Skeletal muscle satellite cell (primary cell): ENCODE measurements around the gene DPYD.

Experiments used
- H3K27me3 ChIP-seq: 2 replicates; pipeline ENCODE4 v1.7.0; 2013; ENCODE audit warnings: low read length; ENCODE audit not compliant: control insufficient read depth, insufficient read depth
- H3K36me3 ChIP-seq: 2 replicates; pipeline ENCODE4 v1.7.0; 2013; ENCODE audit warnings: mild to moderate bottlenecking, control low read depth, low read length; ENCODE audit not compliant: insufficient read depth
- H3K4me1 ChIP-seq: 2 replicates; pipeline ENCODE4 v1.7.0; 2013; ENCODE audit warnings: low read length; ENCODE audit not compliant: control insufficient read depth, insufficient read depth
- H3K4me2 ChIP-seq: 2 replicates; pipeline ENCODE4 v1.7.0; 2013; ENCODE audit warnings: mild to moderate bottlenecking, low read length
- H3K4me3 ChIP-seq: 2 replicates; pipeline ENCODE4 v1.7.0; 2013; ENCODE audit warnings: low read length
- H3K9ac ChIP-seq: 2 replicates; pipeline ENCODE4 v1.7.0; 2013; ENCODE audit warnings: mild to moderate bottlenecking, low read depth, low read length, moderate library complexity
- H3K9me3 ChIP-seq: replicated peaks from 2 replicates; pipeline ENCODE4 v1.7.0; 2013; ENCODE audit warnings: mild to moderate bottlenecking, control low read depth, low read length

DPYD gene

DNA sequence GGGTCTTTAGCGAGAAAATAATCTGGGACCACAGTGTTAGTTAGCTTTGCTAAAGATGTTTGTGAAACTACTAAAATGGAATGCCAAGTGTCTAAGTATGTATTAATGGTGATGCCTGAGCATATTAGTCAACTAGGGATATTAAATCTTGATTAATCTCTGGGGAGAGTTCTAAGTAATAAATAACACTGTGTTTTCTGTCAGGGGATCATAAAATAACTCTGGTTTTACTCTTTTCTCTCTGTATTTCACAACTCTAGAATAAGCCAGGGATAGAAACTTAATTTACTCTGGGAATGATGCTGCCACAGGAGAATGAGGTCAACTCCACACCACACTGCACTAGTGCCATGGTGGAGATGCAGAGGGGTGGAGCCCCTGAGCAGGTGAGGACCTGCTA is 800.0 kb downstream of the DPYD start:
- no peaks in the 10 kb centered on the region for H3K27me3 ChIP-seq
- no peaks in the 10 kb centered on the region for H3K4me1 ChIP-seq
- H3K9ac ChIP-seq = no peak overlapping the region
- no peaks in the 10 kb centered on the region for H3K36me3 ChIP-seq
- no peaks in the 10 kb centered on the region for H3K9me3 ChIP-seq
- H3K4me3 ChIP-seq = no peak overlapping the region
- no peak overlapping the region for H3K4me2 ChIP-seq

DNA sequence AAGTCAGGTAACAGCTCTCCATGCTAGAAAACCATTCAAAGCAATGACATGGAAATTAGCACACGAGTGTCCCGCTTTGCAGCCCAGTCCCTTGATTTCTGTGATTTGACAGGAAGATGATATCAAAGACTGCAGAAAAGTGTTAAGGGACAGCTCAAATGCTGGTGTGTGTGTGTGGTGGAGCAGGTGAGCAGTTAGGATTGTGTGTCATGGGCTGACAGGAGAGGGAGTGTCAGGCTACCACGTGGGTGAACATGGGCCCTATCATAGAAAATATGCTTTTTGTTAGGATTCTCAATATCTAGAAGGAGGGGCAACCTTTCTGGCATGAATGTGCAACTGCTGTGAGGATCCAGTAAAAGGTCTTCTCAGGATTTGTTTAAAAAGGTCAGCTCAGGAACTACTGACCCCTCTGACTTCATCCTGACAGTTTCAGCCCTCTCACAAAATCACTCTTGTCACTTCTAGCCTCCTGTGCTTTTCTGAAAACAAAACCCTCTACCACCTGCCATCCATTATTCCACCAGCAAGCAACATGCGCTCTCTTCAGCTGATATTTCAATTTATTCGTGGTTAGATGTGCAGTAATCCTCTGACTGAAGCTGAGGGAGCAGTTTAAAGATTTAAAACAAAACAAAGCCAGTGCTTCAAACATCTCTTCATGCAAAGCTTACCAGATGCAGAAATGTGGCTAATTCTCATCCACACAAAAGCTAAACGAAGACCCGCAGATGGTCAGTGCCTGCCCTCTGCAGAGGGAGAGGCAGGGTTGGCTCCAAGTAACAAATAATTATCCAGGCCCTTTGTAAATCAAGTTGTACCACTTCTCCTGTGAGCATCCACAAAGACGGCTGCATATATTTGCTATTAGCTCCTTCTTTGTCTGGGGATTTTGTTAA is 801.3 kb downstream of the DPYD start:
- H3K4me2 ChIP-seq = no peak overlapping the region
- H3K9me3 ChIP-seq = no peaks in the 10 kb centered on the region
- H3K36me3 ChIP-seq = no peaks in the 10 kb centered on the region
- no peaks in the 10 kb centered on the region for H3K27me3 ChIP-seq
- H3K9ac ChIP-seq = no peak overlapping the region
- H3K4me1 ChIP-seq = no peaks in the 10 kb centered on the region
- H3K4me3 ChIP-seq = no peak overlapping the region

DNA sequence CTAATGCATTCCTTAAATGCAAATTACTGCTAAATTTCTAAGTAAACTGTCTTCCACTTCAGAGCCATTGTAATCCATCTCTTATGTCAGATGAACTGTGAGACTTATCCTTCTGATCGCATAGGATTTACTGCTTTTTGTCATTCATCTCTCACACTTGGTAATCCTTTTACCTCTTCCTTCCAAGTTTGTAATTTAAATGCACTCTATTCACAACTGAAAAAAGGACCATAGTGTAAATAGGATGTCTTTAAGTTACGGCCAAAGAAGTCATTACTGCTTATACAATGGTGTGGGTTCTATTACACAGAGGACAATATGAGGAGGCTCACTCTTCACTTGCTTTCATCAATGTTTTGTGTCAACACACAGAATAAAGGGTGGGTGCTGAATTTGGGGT is 806.0 kb downstream of the DPYD start:
- no peaks in the 10 kb centered on the region for H3K27me3 ChIP-seq
- no peaks in the 10 kb centered on the region for H3K4me1 ChIP-seq
- H3K4me3 ChIP-seq = no peak overlapping the region
- H3K9me3 ChIP-seq = no peaks in the 10 kb centered on the region
- H3K36me3 ChIP-seq = no peaks in the 10 kb centered on the region
- no peak overlapping the region for H3K9ac ChIP-seq
- H3K4me2 ChIP-seq = no peak overlapping the region

DNA sequence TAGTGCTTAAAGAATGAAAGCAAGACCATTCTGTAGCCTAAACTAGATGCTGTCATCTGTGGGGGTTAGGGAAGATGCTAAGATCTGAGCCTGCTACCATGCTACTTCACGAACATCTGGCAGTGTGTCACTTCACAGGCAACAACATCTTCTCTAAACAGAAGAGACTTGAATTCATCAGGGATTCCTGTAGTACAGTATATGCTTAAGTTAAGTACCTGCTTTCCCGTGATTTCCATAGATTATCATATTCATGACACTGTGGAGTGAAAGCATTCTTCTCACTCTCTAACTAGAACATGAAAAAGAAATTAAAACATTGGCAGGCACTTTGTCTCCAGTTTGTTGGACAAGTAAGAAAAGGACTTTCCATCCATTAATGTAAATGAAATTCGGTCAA is 808.4 kb downstream of the DPYD start:
- H3K9ac ChIP-seq = no peak overlapping the region
- H3K36me3 ChIP-seq = no peaks in the 10 kb centered on the region
- no peaks in the 10 kb centered on the region for H3K9me3 ChIP-seq
- no peak overlapping the region for H3K4me3 ChIP-seq
- peaks cover 7% of the 10 kb centered on the region for H3K4me1 ChIP-seq
- H3K27me3 ChIP-seq = no peaks in the 10 kb centered on the region
- H3K4me2 ChIP-seq = no peak overlapping the region

DNA sequence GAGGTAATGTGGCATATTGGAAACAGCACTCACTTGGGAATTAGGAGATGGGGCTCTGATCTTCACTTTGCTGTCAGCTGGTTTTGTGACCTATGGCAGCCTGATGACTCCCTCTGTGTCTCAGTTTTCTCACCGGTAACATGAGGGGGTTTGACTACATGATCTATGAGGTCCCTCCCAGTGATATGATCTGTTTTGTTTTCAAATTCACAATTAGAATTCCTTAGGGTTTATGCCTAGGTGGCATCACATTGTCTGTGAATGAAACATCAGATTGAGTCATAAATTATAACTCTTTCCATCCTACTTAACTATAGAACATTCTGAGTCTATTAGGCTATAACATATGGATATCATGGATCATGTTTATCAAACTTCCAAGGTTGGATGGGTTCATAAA is 812.7 kb downstream of the DPYD start:
- Histone ChIP-seq H3K9ac (no peak overlapping the region), H3K4me1 (peaks cover 7% of the 10 kb centered on the region), H3K9me3 (no peaks in the 10 kb centered on the region), H3K4me2 (no peak overlapping the region), H3K4me3 (no peak overlapping the region), H3K27me3 (no peaks in the 10 kb centered on the region), H3K36me3 (no peaks in the 10 kb centered on the region)

DNA sequence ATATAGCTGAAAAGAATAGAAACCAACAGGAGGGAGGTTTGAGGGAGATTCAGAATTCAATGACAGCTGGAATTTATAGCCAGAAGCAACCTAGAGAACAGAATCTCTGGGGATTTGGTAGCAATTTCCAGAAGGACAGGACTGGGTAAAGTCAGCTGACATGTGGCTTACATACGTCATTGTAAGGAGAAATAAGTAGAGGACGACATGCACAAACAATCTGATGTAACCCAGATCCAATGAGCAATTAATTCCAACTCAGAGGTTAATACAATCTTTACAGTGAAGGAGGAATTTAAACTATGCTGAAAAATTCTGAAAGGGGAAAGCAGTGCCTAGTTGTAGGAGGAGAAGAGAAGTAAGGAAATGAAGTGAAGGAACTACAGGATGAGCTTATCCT is 815.3 kb downstream of the DPYD start:
- Histone ChIP-seq H3K4me2 (no peak overlapping the region), H3K36me3 (no peaks in the 10 kb centered on the region), H3K4me1 (peaks cover 7% of the 10 kb centered on the region), H3K27me3 (no peaks in the 10 kb centered on the region), H3K4me3 (no peak overlapping the region), H3K9me3 (no peaks in the 10 kb centered on the region), H3K9ac (no peak overlapping the region)

DNA sequence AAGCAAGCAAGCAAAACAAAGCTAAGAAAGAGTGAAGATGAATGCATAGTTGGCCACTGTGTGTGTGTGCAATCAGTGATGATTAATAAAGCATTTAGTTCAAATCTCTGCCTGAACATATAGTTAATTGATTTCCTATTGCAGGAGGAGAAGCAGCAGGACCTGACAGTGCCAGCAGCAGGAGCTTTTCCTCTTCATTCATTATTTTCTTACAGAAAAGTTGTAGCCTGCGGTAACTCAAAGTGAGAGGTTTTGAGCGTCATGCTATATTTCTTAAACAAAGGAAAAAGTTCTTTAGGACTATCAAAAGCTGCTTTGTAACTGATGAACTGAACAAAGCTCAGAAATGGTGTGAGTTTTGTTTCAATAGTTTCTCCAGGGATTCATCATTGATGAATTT is 819.3 kb downstream of the DPYD start:
- Histone ChIP-seq H3K9ac (no peak overlapping the region), H3K27me3 (no peaks in the 10 kb centered on the region), H3K4me2 (no peak overlapping the region), H3K4me1 (no peaks in the 10 kb centered on the region), H3K4me3 (no peak overlapping the region), H3K9me3 (no peaks in the 10 kb centered on the region), H3K36me3 (no peaks in the 10 kb centered on the region)

DNA sequence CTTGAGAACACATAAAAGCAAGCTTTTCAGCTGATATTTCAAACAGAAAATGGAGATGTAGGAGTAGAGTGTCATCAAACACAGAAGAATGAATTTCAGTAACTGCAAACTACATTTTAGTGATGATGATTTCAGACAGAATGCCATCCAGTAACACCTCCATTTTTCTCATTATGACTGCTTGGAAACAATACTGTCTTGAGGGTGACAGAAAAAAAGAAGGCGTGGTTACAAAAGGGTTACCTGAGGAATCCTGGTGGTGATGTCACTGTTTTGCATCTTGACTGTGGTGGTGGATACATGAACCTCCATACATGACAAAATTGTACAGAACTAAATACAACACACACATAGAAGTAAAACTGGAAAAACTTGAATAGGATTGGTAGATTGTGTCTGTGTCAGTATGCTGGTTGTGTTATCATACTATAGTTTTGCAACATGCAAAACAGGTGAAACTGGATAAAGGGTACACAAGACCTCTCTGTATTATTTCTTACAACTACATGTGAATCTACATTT is 823.4 kb downstream of the DPYD start:
- Histone ChIP-seq H3K9ac (no peak overlapping the region), H3K4me3 (no peak overlapping the region), H3K4me1 (peaks cover 14% of the 10 kb centered on the region), H3K4me2 (no peak overlapping the region), H3K27me3 (no peaks in the 10 kb centered on the region), H3K36me3 (no peaks in the 10 kb centered on the region), H3K9me3 (no peaks in the 10 kb centered on the region)

DNA sequence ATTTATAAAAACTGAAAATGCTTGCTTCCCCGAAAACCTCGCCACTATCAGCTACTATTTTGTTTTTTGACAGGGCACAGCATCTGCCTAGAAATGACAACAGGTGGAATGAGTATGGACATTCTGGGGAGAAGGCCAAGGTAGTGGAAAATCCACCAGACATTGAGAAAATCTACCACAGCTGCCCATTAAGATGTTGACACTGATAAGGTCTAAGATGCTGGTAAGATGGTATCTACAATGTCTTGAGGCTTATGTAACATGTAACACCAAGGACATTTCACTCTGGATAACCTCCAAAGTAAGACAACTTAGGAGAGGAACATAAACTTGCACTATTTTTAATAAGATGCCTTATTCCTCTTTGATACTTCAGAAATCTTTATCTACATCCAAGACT is 825.1 kb downstream of the DPYD start:
- Histone ChIP-seq H3K4me3 (no peak overlapping the region), H3K36me3 (no peaks in the 10 kb centered on the region), H3K4me2 (no peak overlapping the region), H3K27me3 (no peaks in the 10 kb centered on the region), H3K9me3 (no peaks in the 10 kb centered on the region), H3K4me1 (peaks cover 14% of the 10 kb centered on the region), H3K9ac (no peak overlapping the region)

DNA sequence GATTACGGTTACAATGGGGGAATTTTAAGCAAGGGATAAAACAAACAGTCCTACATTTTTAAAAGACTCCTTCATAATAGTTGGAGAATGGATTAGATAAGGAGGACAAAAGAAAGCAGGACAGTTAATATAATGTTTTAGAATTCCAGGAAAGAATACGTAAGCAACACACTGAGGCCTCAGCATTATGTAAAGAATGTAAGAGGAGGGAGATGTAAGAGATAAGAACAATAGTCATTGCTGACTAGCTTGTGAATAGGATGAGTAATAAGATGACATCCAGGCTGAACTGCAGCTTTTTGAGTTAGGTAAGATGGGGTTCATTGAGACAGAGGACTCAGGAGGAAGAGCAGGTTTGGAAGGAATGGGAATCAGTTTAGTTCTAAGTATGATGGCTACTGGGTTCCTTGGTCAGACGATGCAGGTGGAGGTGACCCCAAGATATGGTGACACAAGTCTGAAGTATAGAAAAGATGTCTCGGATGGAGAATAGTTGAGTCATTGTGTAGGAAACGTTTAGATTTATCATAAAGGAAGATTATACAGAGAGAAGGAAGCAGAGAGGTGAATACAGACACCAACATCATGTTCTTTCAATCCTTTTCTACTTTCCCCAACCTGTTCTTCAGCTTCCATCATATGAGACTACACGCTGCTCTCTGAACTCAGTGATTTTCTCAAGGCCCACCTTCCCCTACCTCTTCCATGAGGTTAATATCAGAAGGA is 826.4 kb downstream of the DPYD start:
- Histone ChIP-seq H3K9ac (no peak overlapping the region), H3K4me2 (peak overlapping the region; percentile 69), H3K36me3 (no peaks in the 10 kb centered on the region), H3K9me3 (no peaks in the 10 kb centered on the region), H3K4me3 (no peak overlapping the region), H3K27me3 (no peaks in the 10 kb centered on the region), H3K4me1 (peaks cover 14% of the 10 kb centered on the region)

DNA sequence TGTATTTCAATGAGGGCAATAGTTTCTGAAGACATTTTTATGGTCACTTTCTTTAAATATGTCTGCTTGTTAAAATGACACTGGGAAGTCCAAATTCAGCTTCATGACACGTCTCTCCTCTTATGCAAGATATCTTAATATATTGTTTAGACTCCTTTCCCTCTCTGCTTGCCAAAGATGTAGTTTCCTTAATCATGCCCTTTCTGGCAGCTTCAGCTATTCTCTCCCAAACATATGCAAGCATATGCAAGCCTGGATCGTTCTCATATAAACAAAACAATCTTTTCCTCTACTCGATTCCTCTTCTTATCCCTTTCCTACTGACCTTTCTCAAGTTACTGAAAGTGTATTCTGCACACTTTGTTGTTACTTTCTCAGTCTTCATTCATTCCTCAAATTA is 827.1 kb downstream of the DPYD start:
- Histone ChIP-seq H3K4me1 (peaks cover 14% of the 10 kb centered on the region), H3K4me3 (no peak overlapping the region), H3K9me3 (no peaks in the 10 kb centered on the region), H3K9ac (no peak overlapping the region), H3K27me3 (no peaks in the 10 kb centered on the region), H3K4me2 (peak overlapping the region; percentile 69), H3K36me3 (no peaks in the 10 kb centered on the region)
